T follicular helper cell (primary cell): ENCODE data around the gene CEP70.
"Not testable (repeated sequence)": the region's sequence is repeated elsewhere in the genome, so short reads cannot be mapped to it uniquely, and the experiment has no call there.

Source experiments
- DNase-seq: peaks from one replicate; pipeline ENCODE4 v3.0.0-alpha.2; 2020; ENCODE audit warnings: low read depth

Gene CEP70

DNA sequence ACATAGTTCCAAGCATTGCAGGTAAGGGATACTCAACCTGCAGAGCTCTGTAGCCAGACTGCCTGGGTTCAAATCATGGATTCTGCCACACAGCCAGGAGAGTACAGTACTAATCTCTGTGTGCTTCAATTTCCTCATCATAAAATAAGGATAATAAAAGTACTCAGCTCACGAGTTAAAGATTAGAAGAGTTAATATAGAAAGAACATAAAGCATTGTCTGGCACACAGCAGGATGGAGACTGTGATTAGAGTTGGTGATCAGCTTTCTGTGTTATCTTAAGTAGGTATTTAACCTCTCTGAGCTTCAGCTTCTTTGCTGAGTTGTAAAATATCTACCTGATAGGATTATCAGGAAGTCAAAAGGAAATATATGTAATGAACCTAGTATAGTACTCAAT is 2.7 kb downstream of the CEP70 start:
- no peak for DNase-seq

- no peak for DNase-seq
These were observed 5.6 kb downstream of the CEP70 start for GRCh38 chr3:138588445-138588844.

DNA sequence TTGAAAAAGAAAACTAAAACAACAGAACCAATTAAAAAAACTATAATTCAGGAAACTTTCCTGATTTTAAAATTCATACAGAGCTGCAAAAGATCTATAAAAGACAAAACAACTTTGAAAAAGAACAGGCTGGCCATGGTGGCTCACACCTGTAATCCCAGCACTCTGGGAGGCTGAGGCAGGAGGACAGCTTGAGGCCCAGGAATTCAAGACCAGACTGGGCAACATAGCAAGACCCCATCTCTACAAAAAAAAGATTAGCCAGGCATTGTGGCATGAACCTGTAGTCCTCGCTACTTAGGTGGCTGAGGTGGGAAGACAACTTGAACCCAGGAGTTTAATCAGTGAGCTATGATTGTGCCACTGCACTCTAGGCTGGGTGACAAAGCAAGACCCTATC is 6.7 kb downstream of the CEP70 start:
- DNase-seq, result no peak

DNA sequence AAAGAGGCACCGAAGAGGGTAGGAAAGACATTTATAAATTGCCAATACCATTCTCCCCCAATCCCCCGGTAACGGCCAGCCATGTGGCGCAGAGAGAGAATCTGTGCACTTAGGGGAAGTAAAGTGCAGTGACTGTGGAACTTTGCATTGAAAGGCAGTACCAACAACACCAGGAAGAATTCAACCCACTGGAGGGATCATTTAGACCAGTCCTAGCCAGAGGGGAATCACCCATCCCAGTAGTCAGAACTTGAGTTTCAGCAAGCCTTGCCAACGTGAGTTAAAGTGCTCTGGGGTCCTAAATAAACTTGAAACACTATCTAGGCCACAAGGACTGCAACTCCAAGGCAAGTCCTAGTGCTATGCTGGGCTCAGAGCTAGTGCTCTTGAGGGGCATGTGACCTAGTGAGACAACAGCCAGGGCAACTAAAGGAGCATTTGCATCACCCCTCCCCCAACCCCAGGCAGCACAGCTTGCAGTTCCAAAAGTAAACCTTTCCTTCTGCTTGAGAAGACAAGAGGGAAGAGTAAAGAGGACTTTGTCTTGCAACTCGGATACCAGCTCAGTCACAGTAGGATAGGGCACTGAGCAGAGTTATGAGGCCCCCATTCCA is 15.0 kb downstream of the CEP70 start:
- no peak for DNase-seq

- no peak for DNase-seq
These were observed 15.9 kb downstream of the CEP70 start for GRCh38 chr3:138578141-138578540.

- DNase-seq, result no peak
These were observed 20.9 kb downstream of the CEP70 start for GRCh38 chr3:138573138-138573537.

GRCh38 chr3:138569624-138570023 is 24.4 kb downstream of the CEP70 start:
- DNase-seq, result not testable (repeated sequence)

DNA sequence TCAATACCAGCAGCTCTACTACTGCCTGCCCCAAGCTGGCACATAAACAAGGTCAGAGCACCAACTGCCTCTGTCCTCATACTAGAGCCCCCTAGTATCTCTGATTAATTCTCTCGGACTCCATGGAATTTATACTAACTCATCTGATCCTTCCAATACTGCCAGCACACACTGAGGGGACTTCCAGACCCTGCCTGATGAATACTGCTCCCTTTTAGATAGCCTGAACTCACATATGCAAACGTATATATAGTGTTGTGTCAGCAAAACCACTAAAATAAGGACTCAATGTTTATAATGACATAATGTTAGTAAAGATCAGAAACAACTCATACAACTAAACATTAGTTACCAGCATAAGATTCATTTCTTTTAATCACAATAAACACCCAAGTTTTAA is 25.0 kb downstream of the CEP70 start:
- DNase-seq, result no peak

GRCh38 chr3:138567403-138567802 is 26.7 kb downstream of the CEP70 start:
- no peak for DNase-seq

DNA sequence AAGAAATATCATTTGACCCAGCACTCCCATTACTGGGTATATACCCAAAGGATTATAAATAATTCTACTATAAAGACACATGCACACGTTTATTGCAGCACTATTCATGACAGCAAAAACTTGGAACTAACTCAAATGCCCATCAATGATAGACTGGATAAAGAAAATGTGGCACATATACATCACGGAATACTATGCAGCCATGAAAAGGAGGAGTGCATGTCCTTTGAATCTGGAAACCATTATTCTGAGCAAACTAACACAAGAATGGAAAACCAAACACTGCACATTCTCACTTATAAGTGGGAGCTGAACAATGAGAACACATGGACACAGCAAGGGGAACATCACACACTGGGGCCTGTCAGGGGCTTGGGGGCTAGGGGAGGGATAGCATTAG is 27.8 kb downstream of the CEP70 start:
- not testable (repeated sequence) for DNase-seq

DNA sequence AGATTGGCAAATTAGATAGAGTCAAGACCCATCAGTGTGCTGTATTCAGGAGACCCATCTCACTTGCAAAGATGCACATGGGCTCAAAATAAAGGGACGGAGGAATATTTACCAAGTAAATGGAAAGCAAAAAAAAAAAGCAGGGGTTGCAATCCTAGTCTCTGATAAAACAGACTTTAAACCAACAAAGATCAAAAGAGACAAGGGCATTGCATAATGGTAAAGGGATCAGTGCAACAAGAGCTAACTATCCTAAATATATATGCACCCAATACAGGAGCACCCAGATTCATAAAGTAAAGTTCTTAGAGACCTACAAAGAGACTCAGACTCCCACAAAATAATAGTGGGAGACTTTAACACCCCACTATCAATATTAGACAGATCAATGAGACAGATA is 31.2 kb downstream of the CEP70 start:
- DNase-seq, result not testable (repeated sequence)

- no peak for DNase-seq
These were observed 33.6 kb downstream of the CEP70 start for GRCh38 chr3:138560501-138560900.

GRCh38 chr3:138559134-138559533 is 34.9 kb downstream of the CEP70 start:
- DNase-seq, result no peak

- not testable (repeated sequence) for DNase-seq
These were observed 39.3 kb downstream of the CEP70 start for GRCh38 chr3:138554775-138555174.

DNA sequence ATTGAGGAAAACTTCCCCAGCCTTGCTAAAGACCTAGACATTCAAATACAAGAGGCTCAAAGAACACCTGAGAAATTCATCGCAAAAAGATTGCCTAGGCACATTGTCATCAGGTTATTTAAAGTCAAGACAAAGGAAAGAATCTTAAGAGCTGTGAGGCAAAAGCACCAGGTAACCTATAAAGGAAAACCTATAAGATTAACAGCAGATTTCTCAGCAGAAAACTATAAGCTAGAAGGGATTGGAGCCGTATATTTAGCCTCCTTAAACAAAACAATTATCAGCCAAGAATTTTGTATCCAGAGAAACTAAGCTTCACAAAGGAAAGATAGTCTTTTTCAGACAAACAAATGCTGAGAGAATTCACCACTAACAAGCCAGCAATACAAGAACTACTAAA is 43.1 kb downstream of the CEP70 start:
- not testable (repeated sequence) for DNase-seq

DNA sequence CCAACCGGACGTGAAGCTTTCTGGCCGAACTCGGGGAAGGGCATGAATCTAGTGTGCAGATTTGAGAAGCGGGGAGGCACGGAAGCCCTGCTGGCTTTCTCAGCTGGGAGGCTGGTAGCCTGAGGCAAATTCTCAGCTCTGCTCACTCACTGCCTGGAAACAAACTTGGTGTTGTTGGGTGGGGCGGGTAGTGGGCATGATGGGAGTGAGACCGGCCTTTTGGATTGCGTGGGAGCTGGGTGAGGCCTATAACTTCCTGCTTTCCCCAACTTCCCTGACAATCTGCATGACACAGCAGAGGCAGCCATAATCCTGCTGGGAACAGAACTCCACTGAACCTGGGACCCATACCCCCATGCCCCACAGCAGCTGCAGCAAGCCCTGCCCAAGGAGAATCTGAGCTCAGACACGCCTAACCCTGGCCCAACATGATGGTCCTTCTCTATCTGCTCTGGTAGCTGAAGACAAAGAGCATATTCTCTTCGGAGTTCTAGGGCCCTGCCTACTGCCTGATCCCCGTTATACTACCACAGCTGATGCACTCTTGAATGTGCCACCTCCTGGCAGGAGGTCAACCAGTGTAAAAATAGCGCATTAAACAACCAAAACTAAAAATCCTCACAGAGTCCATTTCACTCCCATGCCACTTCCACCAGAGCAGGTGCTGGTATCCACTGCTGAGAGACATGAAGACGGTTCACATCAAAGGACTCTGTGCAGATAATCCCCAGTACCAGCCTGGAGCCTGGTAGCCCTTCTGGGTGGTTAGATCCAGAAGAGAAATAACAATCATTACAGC is 44.7 kb downstream of the CEP70 start:
- no peak for DNase-seq

DNA sequence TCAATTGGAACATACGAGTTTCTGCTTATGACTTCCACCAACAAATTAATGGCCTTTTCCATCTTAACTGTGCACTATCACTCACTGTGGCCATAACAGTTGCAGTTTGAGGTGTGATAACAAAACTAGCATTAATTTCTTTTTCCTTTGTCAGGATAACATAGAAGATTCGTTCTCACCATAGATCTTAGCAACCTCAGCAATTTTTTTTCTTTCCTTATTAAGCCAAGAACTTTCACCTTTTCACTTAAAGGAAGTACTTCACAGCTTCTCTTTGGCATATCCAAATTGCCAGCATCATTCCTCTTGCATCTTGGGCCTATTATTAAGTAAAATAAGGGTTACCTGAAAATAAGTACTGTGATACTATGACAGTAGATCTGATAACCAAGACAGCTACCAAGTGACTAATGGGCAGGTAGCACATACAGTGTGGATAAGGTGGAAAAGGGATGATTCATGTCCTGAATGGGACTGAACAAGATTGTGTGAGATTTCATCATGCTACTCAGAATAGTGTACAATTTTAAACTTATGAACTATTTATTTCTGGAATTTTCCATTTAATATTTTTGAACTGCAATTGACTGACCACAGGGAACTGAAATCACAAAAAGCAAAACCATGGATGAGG is 46.6 kb downstream of the CEP70 start:
- DNase-seq, result no peak

DNA sequence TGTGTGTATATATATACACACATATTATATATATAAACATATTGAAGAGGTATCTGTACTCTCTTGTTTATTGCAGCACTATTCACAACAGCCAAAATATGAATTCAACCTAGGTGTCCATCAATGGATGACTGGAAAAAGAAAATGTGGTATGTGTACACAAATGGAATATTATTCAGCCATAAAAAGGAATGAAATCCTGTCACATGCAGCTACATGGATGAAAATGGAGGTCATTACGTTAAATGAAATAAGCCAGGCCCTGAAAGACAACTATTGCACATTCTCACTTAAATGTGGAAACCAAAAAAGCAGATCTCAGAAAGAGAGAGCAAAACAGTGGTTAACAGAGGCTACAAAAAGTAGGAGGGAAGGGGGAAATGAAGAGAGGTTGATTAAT is 49.5 kb downstream of the CEP70 start:
- no peak for DNase-seq

DNA sequence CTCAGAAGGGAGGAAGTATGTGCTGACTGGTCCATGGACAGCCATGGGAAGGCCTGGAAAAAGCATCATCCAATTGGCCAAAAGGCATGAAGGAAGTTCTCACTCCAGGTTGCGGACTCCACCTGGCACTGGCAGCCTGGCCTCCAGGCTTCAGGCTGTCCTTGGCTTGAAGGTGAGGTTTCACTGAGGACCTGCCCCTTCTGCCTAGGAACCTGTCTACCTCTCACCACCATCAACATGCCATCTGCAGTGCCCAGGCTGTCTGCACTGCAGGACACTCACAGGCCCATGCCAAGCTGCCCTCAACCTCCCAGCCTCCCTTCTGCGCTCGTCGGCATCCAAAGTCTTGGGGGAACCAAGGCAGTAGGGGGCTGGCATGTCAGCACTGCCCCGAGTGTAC is 51.1 kb downstream of the CEP70 start:
- no peak for DNase-seq

GRCh38 chr3:138539352-138539751 is 54.7 kb downstream of the CEP70 start:
- no peak for DNase-seq

GRCh38 chr3:138521445-138521844 is 72.6 kb downstream of the CEP70 start:
- not testable (repeated sequence) for DNase-seq

DNA sequence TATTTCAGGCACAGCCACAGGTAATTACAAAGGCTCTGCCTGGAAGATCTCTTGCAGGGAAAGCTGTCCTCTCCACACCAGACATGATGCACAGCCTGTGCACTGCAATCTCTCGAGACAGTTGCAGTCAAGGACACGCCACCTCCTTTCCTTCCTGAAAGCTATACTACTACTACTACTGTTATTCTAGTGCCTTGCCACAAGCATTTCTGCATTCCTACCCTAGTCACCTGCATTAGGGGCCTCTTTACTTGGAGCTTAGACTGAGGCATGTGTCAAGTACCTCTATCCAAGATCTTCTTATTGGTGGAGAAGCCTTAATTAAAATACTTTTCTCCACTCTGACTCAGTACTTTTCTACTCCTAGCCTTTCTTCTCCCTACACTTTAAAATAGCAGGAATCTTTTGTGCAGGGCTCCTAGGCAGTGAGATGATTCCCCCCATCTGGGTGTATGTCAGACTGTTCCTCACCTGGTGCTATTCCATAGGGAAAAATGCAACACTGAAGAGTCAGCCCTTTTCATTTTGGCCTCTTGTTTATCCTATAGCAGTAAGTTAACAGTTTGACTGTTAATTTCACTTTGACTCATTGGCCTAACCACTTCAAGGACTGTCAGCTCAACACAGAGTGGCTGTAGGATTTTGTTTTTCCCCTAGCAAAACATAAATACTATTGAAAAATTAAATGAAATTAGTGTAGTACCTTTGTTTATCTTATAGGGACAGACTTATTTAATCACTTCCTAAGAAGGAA is 80.8 kb downstream of the CEP70 start:
- no peak for DNase-seq
